Stimulated activated CD4-positive, alpha-beta T cell treated with anti-CD3 and anti-CD28 coated beads, Interleukin-4, amount 100 ng/mL, for 48 hours (primary cell): Measurements from ENCODE around the gene CGN.

Experiments
- DNase-seq, 2 donors: peaks; one replicate each; pipeline ENCODE4 v3.0.0-alpha.2; 2020; ENCODE audit warnings: low read depth in 2 of 2

CGN gene, protein sequence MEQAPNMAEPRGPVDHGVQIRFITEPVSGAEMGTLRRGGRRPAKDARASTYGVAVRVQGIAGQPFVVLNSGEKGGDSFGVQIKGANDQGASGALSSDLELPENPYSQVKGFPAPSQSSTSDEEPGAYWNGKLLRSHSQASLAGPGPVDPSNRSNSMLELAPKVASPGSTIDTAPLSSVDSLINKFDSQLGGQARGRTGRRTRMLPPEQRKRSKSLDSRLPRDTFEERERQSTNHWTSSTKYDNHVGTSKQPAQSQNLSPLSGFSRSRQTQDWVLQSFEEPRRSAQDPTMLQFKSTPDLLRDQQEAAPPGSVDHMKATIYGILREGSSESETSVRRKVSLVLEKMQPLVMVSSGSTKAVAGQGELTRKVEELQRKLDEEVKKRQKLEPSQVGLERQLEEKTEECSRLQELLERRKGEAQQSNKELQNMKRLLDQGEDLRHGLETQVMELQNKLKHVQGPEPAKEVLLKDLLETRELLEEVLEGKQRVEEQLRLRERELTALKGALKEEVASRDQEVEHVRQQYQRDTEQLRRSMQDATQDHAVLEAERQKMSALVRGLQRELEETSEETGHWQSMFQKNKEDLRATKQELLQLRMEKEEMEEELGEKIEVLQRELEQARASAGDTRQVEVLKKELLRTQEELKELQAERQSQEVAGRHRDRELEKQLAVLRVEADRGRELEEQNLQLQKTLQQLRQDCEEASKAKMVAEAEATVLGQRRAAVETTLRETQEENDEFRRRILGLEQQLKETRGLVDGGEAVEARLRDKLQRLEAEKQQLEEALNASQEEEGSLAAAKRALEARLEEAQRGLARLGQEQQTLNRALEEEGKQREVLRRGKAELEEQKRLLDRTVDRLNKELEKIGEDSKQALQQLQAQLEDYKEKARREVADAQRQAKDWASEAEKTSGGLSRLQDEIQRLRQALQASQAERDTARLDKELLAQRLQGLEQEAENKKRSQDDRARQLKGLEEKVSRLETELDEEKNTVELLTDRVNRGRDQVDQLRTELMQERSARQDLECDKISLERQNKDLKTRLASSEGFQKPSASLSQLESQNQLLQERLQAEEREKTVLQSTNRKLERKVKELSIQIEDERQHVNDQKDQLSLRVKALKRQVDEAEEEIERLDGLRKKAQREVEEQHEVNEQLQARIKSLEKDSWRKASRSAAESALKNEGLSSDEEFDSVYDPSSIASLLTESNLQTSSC

DNA sequence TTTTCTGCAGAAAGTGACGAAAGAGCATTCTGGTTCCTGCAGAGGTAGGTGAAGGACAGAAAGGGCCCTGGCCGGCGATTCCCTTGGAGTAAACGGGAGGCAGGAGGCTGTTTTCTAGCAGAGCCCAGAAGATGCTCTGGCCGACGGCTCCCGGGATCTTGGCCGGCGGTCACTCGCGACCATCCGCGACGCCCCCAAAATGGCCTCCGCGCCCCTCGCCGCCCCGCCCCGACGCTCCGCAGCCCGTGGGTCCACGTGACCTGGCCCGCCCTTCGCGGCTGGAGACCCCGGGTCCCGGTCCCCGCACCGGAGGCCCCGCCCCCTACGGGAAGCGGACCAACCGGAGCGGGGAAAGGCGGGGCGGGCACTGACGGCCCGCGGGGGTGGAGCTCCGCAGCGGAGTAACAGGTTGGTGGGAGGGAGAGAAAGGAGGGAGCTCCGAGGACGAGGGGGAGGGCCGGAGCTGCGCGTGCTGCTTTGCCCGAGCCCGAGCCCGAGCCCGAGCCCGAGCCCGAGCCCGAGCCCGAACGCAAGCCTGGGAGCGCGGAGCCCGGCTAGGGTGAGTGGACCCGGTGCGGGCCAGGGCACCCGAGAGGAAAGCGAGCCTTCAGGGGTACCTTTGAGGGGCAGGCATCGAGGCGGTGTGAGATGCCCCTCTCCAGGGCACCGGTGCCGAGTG, at the start of gene CGN:
Gene CGN (plus strand): TSS at position 431 of the 679 bp plus-strand sequence. CDS start 7,133 bp downstream, outside the sequence.
- peak; percentile 70 to 84 for DNase-seq

DNA sequence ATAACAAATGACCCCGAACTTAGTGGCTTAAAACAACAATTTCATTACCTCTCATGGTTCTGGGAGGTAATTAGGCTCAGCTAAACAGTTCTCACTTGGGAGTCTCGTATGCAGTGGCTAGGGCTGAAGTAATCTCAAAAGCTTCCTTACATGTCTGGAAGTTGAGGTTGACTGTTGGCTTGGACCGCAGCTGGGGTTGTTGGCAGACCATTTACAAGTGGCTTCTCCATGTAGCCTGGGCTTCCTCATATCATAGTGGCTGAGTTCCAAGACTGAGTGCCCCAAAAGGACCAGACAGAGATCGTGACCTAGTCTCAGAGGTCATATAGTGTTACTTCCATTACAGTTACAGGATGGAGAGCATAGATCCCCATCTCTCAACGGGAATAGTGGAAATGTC, 49.5 kb upstream of the CGN start:
- no peak for DNase-seq

DNA sequence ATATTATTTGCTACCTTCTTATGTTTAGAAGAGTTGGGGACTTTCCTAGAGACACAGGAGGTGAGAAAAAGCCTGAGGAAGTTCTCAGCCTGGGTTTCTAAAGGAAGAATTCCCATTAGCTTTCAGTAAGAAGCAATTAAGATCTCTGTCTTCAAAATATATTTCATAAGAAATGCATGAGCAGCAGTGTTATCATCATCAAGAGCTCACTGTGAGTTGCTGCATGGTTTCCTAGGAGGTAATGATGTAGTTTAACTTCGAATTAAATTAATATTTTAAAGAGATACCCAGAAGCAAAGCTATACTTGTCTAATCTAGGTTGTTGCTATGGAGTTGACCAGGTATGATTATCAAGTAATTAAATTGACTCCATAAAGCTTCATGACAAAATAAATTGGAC, 46.2 kb upstream of the CGN start:
- DNase-seq: no peak

DNA sequence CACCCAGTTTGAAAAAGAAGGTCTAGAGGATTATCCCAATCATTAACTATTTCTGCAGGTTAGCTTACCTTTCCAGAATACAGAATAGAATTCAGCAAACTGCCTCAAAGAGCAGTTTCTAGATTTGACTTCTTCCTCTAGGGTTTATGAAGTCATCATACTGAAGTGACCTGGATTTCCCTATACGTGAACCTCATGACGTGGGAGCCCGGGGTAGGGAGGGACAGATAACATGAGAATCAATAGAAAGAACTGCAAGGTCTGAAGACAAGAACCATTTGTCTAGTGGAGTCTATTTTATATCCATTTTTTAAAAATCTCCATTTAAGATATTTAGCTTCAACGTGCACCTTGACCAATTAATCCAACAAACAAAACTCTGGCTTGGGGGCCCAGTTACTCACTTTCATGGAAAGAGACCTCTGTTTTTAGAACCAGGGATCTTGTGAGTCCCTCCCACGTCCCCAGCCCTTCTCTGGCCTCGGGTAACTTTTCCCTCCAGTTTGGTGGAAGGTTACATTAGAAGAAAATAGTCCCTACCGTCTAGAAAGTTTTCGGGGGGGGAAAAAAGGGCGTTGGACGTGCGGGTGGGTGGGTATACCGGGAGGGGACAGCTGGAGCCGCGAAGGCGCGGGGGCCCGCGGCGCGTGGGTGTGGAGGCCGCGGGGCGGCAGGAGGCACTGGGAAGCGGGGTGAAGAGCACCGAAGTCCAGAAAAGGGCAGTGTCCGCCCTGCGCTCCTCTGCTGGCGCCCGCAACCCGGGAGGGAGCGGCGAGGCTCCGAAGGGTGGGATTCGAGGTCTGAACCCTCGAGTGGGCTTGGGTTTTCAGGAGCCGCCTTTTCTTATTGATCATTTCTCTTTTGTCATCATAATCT, 38.1 kb upstream of the CGN start:
- peak; percentile 5 to 22 for DNase-seq

DNA sequence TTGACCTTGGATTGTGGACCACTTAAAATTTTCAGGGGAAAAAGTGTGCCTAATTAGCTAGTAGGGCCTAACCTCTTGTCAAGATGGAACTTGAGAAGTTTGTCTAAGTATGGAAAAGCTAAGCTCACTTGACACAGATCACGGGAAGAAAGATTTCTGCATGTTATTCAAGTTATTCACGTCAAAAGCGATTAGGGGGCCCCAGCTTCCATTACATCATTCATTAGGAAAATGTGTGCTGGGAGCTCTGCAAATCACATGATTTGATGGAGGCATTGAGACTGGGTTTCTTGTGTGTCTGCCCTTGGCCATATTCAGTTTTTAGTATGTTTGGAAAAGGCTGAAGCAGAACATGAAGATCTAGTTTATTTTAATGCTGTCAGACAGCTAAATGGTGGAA, 36.4 kb upstream of the CGN start:
- no peak for DNase-seq

DNA sequence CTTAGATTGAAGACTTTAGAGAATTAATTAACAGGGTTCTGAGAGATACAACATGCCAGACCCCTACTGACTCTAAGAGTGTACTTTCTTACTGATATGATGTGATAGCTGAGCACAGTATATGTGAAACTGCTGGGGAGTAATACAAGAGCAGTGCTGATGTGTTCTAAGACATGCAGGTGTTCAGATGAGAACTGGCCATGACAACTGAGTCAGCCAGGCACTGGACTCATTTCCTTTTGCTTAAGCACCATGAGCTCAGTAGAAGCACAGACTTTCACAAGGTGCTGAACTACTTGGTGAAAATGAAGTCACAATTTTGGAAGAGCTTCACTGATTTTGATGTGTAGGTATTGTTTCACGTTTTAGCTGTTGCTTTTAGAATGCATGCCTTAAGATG, 36.0 kb upstream of the CGN start:
- no peak for DNase-seq

DNA sequence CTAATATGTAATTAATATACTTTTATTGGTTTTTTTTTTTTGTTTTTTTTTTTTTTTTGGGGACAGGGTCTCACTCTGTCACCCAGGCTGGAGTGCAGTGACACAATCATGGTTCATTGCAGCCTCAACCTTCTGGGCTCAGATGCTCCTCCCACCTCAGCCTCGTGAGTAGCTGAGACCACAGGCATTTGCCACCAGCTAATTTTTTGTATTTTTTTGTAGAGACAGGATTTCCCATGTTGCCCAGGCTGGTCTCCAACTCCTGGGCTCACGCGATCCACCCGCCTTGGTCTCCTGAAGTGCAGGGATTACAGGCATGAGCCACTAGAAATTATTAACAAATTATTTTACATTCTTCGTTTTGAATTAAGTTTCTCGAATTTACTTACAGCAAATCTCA, 35.1 kb upstream of the CGN start:
- DNase-seq: no peak

DNA sequence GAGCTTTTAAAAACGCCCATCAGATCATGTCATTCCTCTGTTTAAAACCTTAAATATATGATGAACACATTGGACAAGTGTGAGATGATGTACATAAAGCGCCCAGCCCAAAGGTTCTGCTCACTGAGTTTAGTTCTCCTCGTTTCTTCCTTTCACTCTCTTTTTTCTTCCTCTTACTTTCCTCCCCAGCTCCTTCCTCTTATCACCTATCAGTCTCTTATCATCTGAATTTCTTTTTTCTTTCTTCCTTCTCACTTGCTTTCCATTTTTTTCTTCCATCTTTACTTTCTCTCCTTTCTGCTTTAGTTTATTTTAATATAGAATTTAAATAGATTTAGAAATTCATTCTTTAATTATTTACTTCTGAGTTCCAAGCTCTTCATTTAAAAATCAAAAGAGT, 34.1 kb upstream of the CGN start:
- DNase-seq: no peak

DNA sequence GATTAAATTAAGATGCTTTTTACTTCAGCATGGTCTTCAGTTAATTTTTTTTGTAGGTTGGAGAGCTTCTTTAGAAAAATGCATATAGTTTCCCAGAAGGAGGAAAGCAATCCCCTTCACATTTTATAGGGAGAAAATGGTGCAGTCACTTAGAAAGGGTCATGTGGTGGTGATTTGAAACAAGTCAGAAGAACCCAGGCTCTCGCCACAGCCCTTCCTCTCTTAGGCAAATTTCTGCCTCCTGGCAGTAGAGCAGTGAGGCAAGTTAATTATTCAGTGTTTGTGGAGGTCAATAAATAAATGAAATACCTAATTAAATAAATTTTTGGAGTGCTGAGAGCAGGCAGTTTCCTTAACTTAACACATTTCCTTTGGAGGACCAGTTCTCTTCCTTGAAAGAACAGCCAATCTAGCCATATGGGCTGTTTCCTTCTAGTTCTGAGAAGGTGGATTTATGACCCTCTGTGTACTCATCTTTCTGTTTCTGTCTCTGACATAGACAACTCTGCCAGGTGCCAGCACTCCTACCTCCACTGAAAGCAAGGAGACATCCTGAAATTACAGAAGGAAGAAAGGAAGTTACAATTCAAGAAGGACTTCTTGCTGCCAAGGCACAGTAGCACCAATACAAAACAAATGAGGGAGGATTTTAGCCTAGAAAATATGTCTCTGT, 32.9 kb upstream of the CGN start:
- DNase-seq: no peak

DNA sequence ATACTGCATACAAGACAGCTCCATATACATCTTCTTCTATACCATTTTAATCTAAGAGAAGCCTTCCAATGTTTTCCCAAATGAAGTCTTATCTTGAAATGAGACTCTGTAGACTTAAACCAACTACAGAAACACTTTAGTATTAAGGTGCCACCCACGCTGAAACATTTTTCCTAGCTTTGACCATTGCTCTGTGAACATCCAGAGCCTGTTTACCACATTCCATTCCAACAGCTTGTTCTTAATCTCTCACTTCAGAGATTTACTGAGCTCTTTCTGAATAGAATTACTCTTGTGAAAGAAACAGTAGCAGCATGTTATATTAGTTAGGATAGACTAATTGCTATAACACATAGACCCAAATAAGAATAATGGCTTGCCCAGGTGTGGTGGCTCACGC, 32.3 kb upstream of the CGN start:
- no peak for DNase-seq

DNA sequence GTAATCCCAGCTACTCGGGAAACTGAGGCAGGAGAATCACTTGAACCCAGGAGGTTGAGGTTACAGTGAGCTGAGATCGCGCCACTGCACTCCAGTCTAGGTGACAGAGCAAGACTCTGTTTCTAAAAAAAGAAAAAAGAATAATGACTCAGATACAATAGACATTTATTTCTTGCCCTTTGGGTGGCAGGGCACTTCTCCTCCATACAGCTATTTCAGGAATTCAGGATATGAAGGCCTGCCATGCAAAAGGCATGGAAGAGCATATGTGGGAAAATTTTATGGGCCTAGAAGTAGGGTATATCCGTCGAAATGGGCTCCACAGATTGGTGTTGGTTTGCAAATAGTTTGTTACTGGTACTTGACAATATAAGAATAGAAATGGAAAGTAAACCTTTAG, 31.7 kb upstream of the CGN start:
- no peak for DNase-seq

DNA sequence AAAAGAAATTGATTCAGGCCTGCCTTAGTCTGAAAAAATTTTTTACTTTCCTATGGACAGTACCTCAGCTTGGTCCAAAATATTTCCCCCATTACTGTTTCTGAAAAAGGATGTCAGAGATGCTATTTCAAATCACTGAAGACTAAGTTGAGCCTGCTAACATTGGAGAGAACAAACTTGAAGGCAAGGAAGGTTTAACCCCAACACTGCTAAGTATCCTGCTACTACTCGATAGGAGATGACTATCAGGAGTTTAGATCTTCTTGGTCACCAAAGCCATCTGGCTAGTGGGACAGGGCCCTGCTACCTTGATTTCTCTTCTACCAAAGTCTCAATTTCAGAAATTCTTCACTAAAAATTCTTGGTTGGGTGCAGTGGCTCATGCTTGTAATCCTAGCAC, 29.2 kb upstream of the CGN start:
- DNase-seq: no peak

DNA sequence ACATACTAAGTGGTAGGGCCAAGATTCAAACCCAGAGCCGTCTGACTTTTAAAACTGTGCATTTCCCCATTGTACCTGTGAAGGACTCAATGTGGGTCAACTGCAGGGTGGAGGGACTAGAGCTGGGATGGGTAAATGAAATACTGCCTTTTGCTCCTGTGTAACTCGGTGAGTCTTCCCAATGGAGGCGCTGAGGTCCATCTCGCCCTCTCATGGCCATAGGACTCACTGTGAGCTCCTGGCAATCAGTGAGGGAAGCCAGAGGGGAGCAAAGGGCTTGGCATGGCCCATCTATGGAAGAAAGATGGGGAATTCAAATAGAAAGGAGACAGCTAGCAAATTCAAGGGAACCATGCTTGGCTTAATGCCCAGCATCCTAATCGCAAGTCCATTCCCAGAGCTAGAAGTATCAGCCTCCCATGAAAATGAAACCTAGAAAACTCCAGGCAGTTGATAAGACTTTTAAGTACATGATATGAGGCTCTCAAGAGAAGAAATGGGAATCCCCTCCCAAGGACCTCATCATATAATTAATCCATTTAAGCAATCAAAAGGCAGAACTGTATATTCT, 25.4 kb upstream of the CGN start:
- no peak for DNase-seq

DNA sequence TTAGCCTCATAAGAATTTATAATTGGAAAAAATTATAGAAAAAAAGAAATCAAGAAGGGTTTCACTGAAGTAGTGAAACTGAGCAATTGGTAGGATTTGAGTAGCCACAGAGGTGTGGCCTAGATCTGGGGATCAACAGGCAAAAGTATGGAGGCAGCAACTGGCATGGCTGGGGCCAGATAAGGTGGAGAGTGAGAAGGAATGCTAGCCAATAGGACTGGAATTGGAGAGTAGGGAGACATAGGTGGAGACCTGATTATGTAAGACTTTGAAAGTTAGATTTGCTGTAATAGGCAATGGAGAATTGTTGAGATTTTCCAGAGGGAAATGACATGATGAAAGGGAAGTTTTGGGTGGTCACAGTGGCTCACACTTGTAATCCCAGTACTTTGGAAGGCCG, 24.6 kb upstream of the CGN start:
- no peak for DNase-seq

DNA sequence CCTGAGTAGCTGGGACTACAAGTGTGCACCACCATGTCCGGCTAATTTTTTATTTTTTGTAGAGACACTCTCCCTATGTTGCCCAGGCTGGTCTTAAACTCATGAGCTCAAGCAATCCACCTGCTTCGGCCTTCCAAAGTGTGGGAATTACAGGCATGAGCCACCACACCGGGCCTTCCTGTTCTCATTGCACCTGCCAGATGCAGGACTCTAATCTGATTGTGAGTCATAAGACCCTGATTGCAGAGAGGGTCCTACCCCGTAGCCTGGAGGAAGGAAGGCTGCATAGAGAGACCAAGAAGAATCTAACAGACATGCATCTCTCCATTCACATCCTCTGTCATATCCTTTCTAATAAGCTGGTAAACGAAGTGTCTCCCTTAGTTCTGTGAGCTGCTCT, 19.5 kb upstream of the CGN start:
- DNase-seq: no peak

DNA sequence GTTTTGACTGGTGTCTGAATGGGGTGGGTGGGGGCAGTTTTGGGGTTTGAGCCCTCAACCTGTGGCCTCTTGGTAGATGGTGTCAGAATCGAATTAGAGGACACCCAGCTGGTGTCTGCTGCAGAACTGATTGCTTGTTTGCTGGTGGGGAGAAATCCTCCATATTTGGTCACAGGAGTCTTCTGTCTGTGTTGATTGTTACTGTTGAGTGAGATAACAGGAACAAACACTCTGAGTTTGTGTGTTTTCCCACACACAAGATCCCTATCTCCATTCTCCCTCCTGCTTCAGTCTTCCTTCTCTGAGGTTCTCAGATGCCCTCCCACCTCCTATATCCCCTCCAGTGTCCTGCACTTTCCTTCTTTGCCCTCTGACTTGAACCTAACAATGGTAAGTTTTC, 19.1 kb upstream of the CGN start:
- DNase-seq: no peak

DNA sequence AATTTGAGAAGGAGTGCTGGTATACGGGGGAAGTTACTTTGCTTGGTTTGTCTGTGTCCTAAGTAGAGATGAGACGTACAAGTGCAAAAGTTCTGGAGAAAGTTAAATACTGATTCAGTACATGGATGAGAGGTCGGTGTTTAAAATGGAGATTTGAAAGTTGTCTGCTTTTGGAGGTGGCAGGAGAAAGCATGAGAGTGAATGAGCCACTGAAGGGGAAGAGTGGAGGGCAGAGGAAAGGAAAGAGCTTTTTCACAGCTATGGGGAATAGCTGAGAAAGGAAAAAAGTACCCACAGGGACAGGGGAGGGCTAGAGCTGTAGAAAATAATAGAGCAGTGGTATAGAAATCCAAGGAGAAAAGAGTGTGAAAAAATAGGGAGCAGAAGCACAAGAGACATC, 18.1 kb upstream of the CGN start:
- DNase-seq: no peak

DNA sequence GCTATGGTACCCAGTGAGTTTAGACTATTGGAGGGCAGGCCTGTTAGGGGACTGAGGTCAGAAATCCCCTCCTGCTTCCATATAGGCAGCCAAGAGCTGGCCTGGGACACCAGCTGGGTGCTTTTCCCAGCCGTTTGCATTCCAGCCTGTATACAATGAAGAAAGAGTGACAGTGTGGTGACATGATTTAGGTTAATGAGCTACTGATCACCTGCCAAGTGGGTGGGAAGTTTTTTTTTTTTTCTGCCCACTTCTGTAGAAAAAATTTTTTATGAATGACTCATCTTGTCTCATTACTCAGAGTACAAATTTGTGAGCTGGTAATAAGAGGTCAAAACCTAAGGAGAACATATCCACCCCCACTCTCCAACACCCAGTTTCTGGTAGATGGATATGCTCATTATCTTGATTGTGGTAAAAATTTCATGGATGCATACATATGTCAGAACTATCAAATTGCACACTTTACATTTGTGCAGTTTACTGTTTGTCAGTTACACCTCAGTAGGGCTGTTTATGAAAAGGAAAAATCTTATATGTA, 16.4 kb upstream of the CGN start:
- DNase-seq: no peak

DNA sequence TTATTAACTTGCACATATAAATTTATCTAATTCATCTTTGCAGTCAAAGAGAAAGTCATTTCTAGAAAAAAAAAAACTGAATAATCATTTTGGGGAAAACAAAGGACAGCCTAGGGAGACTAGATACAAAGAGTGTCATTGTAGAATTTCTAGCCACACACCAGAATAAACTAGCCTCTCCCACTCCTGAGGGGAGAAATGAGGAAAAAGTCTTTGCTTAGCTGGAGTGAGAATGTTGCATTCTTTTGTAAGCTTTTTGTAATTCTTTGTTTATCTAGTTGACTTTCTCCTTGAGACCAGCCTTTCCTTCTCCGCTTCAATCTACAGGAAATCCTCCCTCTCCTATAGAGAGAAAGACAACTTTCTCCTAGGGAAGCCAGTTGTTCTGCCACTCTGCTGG, 15.9 kb upstream of the CGN start:
- no peak for DNase-seq

DNA sequence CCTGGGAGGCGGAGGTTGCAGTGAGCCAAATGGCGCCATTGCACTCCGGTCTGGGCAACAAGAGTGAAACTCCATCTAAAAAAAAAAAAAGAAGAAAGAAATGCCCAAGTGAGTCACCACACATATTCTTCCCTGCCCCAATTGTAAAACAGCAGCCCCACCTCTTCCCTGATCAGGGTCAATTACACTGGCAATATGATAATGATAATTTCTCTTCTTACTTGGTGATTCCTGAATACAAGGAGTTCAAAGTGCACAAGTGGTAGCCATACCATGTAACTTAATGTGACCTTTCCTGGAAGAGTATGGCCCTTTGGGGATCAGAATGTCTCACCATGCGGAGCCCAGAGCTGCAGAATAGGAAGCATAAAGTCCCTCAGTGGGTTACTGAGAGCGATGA, 11.8 kb upstream of the CGN start:
- no peak for DNase-seq
